ENCODE measurements around the gene MAGEB17. TPM values are rescaled to one million over a fixed set of nuclear protein-coding genes. Genes with fewer than 3 reads are reported as not detected.

MAGEB17 gene
- polyA plus RNA-seq, 2 of the 4 experiments (the other 2 are of a cell fraction), result not detected

DNA sequence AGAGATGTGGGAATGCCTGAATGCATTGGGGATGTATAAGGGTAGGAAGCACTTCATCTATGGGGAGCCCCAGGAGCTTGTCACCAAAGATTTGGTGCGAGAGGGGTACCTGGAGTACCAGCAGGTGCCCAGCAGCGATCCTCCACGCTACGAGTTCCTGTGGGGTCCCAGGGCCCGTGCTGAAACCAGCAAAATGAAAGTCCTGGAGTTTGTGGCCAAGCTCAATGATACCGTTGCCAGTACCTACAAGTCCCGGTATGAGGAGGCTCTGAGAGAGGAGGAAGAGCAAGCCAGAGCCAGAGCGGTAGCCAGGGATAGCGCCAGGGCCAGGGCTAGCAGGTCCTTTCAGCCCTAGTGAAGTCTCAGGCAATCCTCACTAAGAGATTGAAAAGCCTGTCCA is 3.8 kb downstream of the MAGEB17 start:
- Histone ChIP-seq H3K9me3 (no peaks in the 10 kb centered on the region), H3K4me1 (no peaks in the 10 kb centered on the region), H3K27ac (no peak overlapping the region), H3K4me3 (no peak overlapping the region), H3K4me2 (no peak overlapping the region)
- FAIRE-seq, result peak; percentile 23
- 88% methylated on average over 5 of the region's 9 CpGs for WGBS (ENCODE audit: missing lambda C conversion rate)
- TF ChIP-seq MYC (IDR thresholded peaks at IDR 0.05; ENCODE audit: borderline replicate concordance, low read length) (no peak), NPAS2 (CRISPR knock-in tag; IDR thresholded peaks at IDR 0.05; ENCODE audit: borderline replicate concordance) (no peak), RNF2 (IDR thresholded peaks at IDR 0.05; ENCODE audit: borderline replicate concordance, low read depth) (no peak), ESRRA (IDR thresholded peaks at IDR 0.05; ENCODE audit: borderline replicate concordance, low read length) (no peak), TP53 (CRISPR knock-in tag; IDR thresholded peaks at IDR 0.05) (no peak), JUNB (IDR thresholded peaks at IDR 0.05) (no peak), NFE2L2 (conservative IDR thresholded peaks at IDR 0.05; ENCODE audit: low read length) (no peak), TFCP2L1 (CRISPR knock-in tag; IDR thresholded peaks at IDR 0.05) (no peak), FOSB (CRISPR knock-in tag; IDR thresholded peaks at IDR 0.05) (no peak), CHD4 (IDR thresholded peaks at IDR 0.05; ENCODE audit: borderline replicate concordance) (no peak), HOXB13 (CRISPR knock-in tag; IDR thresholded peaks at IDR 0.05; ENCODE audit: low read depth) (no peak), ZSCAN20 (CRISPR knock-in tag; IDR thresholded peaks at IDR 0.05) (no peak), EHF (CRISPR knock-in tag; IDR thresholded peaks at IDR 0.05) (no peak), RAD21 (conservative IDR thresholded peaks at IDR 0.05 in 1 of 2, IDR thresholded peaks at IDR 0.05 in 1 of 2) (no peak), ZC3H11A (IDR thresholded peaks at IDR 0.05) (no peak), MAFK (IDR thresholded peaks at IDR 0.05; ENCODE audit: partially characterized antibody) (no peak)
- TF ChIP-seq, protein P1, sequence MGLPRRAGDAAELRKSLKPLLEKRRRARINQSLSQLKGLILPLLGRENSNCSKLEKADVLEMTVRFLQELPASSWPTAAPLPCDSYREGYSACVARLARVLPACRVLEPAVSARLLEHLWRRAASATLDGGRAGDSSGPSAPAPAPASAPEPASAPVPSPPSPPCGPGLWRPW (IDR thresholded peaks at IDR 0.05), result no peak
- ATAC-seq, result no peak
- POLR2A ChIA-PET, result no interaction called here
- CTCF ChIA-PET, result no interaction called here
- no peak for DNase-seq (ENCODE audit: low read depth in 1 of 2, low spot score in 1 of 2)

DNA sequence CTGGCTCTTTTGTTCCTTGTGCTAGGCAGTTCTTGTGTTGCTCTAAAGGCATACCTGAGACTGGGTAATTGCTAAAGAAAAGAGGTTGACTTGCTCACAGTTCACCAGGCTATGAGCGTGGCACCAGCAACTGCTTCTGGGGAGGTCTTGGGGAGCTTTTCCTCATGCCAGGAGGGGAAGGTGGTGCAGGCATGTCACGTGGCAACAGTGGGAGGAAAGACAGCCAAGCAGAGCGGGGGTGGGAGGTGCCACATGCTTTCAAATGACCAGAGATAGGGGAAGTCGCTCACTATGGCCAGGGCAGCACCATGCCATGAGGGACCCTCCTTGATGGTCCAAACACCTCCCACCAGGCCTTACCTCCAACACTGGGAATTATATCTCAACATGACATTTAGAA is 4.7 kb downstream of the MAGEB17 start:
- POLR2A ChIA-PET, result no interaction called here
- Histone ChIP-seq H3K4me3 (no peak overlapping the region), H3K9me3 (no peaks in the 10 kb centered on the region), H3K4me2 (no peak overlapping the region), H3K4me1 (no peaks in the 10 kb centered on the region), H3K27ac (no peak overlapping the region)
- ATAC-seq (no peak), DNase-seq (ENCODE audit: low read depth in 1 of 2, low spot score in 1 of 2) (no peak), FAIRE-seq (no peak)
- CTCF ChIA-PET, result interaction anchor here (0.6 kb wide), 1 partner anchor 40 kb away, joined by 3 read pairs; no protein-coding TSS in a partner anchor
- TF ChIP-seq EHMT2 (IDR thresholded peaks at IDR 0.05; ENCODE audit: low read depth) (no peak), MAZ (IDR thresholded peaks at IDR 0.05; ENCODE audit: borderline replicate concordance, low read depth, low read length) (no peak), RARB (CRISPR knock-in tag; IDR thresholded peaks at IDR 0.05) (no peak), GATA3 (IDR thresholded peaks at IDR 0.05; ENCODE audit: borderline replicate concordance) (no peak), HOXA7 (CRISPR knock-in tag; IDR thresholded peaks at IDR 0.05) (no peak), FOSB (CRISPR knock-in tag; IDR thresholded peaks at IDR 0.05) (no peak), POLR2AphosphoS2 (conservative IDR thresholded peaks at IDR 0.05; ENCODE audit: low read length) (no peak), RFX5 (IDR thresholded peaks at IDR 0.05) (no peak)
- TF ChIP-seq, protein P2, sequence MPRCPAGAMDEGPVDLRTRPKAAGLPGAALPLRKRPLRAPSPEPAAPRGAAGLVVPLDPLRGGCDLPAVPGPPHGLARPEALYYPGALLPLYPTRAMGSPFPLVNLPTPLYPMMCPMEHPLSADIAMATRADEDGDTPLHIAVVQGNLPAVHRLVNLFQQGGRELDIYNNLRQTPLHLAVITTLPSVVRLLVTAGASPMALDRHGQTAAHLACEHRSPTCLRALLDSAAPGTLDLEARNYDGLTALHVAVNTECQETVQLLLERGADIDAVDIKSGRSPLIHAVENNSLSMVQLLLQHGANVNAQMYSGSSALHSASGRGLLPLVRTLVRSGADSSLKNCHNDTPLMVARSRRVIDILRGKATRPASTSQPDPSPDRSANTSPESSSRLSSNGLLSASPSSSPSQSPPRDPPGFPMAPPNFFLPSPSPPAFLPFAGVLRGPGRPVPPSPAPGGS (IDR thresholded peaks at IDR 0.05), result no peak
- TF ChIP-seq, protein P3, sequence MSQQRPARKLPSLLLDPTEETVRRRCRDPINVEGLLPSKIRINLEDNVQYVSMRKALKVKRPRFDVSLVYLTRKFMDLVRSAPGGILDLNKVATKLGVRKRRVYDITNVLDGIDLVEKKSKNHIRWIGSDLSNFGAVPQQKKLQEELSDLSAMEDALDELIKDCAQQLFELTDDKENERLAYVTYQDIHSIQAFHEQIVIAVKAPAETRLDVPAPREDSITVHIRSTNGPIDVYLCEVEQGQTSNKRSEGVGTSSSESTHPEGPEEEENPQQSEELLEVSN (IDR thresholded peaks at IDR 0.05; ENCODE audit: borderline replicate concordance, low read depth), result no peak
- 68% methylated on average over 4 of the region's 4 CpGs for WGBS (ENCODE audit: missing lambda C conversion rate)

All from A549 (cell line).